Activated T-cell treated with anti-CD3 and anti-CD28 coated beads for 1 hour (primary cell): ENCODE data around the gene SATB2.

ENCODE experiments used
- DNase-seq: peaks from one replicate; pipeline ENCODE4 v3.0.0-alpha.2; 2020; ENCODE audit warnings: low read depth

The SATB2 gene

DNA sequence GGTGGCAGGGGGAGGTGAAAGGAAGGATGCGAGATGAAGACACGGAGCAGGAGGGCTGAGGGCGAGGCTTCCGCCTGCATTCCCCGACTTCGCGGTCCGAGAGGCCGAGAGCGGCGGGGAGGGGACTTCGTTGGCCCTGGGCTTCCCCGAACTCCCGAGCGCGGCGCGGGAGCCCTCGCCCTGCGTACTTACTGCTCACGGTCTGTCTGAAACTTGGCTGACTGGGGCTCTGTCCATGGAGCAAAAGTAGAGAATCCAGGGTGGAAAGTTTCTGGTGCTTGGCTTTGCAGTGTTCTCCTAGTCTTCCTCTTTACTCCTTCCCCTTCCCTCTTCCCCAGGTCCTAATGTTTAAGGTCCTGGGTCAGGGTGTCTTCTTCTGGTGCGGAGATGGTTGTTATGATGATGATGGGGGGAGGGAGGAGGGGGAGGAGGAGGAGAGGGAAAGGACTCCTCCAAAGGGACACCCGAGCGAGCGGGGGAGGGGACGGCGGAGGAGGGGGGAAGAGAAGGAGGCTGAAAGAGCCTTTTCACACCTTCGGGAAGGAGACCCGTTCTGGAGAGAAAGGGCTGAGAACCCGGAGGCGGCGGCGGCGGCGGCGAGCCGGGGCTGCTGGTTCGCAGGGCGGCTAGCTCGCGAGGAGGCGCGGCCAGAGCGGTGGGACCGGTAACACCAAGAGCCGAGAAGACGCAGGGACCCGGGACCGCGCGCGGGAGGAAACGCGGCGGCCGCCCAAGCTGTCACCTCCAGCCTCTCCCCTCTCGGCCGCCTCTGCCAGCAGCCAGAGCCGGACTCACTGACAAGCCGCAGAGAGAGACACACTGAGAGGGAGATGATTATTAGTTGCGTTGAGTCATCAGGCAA is at the start of gene SATB2:
SATB2 (minus strand) TSS at position 793 of the 862 bp plus-strand sequence. CDS start 1,902 bp downstream, outside the sequence.
- DNase-seq, result no peak

DNA sequence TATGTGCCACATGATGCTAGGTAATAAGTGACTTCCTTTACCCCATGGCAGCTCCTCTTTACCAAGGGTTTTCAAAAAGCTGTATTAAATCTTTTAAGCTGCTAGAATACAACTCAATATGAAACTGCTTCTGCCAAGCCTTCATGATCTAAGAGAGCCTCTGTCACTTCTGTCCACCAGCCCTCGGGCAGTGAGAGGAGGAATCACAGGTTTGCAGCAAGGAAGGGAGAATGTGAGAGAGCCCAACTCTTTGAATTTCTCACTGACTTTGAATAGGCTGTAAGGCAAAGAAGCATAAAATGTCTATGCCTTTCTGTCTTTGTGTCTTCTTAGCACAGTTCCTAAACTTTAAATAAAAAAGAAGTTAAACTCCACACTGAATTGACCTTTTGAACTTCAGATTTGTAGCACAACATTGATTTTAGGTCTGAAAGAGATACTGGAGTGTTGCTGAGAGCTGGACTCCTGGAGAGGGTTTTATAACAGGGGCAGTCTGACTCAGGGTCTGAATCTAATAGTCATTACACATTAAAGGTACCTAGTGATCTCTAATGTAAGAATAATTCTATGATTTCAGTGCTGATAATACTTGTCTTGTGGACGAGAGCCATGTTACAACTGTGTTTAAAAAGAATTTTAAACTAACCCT is 48.1 kb upstream of the SATB2 start:
- DNase-seq, result no peak

DNA sequence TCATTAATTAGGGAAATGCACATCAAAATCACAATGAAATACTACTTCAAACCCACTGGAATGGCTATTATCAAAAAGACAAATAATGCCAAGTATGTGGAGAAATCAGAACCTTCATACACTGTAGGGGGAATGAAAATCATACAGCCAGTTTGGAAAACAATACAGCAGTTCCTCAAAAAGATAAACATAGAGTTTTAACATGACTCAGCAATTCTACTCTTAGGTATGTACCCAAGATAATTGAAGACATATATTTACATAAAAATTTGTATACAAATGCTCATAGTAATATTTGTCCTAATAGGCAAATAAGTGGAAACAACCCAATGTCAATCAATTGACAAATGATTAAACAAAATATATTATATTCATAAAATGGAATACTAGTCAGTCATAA is 45.4 kb upstream of the SATB2 start:
- no peak for DNase-seq

DNA sequence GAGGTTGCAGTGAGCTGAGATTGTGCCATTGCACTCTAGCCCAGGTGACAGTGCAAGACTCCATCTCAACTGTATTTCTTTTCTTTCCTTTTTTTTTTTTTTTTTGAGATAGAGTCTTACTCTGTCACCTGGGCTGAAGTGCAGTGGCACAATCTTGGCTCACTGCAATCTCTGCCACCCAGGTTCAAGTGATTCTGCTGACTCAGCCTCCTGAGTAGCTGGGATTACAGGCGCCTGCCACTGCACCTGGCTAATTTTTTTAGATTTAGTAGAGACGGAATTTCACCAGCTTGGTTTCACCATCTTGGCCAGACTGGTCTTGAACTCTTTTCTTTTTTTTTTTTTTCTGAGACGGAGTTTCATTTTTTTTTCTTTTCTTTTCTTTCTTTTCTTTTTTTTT is 41.3 kb upstream of the SATB2 start:
- DNase-seq, result no peak

DNA sequence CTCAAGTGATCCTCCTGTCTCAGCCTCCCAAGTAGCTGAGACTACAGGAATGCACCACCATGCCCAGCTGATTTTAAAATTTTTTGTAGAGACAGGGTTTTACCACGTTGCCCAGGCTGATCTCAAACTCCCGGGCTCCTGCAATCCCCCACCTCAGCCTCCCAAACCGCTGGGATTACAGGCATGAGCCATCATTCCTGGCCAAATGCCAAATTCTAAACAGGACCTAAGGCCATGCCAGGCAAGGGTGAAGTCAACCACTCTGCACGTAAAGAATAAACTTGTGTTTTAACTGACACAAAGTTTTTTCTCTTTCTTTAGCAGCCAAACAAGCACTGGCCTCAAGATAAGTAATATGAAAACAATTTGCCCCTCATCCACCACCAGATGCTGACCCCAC is 37.4 kb upstream of the SATB2 start:
- no peak for DNase-seq

DNA sequence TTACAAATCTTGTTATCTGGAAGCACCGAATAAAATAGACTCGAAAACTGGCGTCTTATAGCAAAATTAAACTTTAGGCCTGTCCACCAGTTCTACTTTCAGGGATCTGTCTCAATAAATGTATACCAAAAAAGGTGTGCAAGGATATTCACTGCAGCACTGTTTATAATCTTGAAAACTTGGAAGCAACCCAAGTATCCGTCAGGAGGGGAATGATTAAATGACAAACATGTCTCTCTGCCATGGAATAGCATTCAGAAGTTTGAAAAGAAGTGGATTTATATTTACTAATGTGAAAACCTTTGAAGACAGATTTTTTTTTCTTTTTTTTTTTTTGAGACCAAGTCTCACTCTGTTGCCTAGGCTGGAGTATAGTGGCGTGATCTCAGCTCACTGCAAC is 32.3 kb upstream of the SATB2 start:
- DNase-seq, result no peak

DNA sequence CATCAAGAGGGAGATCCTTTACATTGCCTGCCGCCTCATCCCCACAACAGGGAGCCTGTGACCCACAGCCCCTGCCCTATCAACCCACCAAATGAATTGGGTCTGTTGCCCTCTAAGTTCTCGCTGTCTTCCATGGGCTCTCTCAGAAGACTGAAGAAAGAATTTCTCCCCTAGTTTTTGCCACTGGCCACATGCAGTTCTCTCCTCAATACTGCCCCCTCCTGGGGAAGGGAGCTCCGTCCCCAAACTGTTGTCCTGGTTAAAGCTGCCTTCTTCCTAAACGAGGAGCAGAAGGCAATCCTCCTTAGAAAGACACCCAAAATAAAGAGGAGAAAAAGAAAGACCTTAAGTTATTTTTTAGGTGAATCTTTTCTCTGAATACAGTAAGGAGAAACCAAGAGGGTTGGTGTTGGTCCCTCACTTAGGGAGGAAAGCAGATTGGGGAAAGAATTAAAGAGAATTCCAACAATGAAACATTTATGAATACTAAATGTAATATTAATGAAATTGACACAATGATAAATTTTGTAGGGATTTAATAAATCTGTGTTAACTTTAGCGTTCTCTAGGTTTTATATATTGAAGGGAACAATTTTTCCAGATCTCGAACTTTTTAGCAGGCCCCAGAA is 31.1 kb upstream of the SATB2 start:
- peak; percentile 33 for DNase-seq

DNA sequence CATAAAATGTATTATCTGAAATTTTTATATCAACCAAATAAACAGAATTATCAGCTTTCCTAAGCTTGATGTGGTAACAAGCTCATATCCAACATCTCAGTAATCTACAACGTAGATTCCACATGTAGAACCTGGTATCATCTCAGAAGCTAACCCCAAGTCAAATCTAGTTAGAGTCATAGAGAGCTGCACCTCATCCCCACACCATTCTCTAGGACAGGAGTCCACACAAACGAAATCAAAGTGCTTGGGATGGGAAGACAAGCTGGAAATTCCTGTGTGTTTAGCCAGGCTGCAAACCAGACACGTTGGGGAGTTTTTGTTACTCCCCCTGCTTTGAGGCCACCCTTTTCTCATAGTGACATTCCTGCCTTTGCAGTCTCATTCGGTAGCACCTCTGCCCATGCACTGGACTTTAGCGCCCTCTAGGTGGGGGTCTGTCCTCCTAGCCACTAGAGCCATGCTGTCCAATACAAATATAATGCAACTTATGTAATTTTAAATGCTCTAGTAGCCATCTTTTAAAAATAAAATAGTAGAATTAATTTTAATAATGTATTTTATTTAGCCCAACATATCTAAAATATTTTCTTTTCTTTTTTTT is 28.1 kb upstream of the SATB2 start:
- DNase-seq, result no peak

DNA sequence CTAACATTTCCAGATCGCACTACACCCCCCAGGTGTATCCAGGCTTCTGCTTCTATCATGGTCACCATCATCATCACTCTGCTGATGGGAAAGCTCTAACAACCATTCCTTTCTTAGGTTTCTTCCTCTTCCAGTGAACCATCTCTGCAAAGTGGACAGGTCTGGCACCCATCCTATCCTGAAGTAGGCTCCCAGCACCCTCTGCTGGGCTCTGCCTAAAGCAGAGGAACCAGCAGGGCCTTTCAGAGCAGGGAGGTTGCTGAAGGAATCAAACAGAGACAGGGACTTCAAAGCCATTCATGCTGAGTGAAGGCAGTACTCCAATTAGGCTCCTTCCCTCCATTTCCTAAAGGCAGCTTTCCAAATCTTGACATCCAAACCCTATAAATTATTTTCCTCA is 27.2 kb upstream of the SATB2 start:
- DNase-seq, result no peak

DNA sequence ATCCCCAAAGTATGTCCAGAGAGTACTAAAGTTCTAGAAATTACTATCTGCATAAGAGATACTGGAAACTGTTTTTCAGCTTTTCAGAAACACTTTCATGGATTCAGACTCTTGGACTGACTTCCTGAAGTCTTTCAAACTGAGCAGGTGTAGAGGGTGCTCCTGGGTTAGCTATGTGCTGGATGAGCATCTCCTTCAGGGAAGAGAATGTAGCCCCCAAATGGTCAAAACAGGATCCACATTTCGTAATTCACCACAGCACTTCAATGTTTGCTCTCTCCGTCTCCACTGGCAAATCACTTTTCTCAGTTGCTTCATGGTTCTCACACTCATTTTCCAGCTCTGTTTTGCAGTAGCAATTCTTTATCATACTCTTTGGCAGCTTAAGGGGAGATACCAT is 23.2 kb upstream of the SATB2 start:
- no peak for DNase-seq

DNA sequence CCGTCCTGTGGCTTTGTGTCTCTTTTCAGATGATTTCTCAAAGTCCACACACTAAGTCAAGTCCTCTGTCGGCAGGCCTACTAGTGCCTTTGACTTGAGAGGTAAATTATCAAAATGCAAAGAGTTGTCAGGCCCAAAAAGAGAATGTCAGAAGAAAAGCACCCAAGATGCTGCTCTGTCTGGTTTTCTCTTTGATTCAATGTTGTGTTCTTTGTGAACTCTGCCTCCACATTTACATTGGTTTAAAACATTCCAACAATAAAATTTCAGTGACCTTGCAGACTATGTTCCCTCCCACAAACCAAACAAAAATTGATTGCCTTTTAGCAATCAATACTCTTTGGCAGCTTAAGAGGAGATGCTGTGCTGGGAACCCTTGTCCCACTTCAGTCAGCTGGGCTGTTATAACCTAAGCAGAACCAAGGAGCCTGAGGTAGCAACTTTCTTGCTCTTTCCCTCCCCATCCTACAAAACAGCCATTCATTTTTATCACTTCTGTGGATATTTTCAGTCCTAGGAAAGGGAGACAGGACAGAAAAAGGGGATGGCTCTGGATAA is 19.6 kb upstream of the SATB2 start:
- DNase-seq, result no peak

DNA sequence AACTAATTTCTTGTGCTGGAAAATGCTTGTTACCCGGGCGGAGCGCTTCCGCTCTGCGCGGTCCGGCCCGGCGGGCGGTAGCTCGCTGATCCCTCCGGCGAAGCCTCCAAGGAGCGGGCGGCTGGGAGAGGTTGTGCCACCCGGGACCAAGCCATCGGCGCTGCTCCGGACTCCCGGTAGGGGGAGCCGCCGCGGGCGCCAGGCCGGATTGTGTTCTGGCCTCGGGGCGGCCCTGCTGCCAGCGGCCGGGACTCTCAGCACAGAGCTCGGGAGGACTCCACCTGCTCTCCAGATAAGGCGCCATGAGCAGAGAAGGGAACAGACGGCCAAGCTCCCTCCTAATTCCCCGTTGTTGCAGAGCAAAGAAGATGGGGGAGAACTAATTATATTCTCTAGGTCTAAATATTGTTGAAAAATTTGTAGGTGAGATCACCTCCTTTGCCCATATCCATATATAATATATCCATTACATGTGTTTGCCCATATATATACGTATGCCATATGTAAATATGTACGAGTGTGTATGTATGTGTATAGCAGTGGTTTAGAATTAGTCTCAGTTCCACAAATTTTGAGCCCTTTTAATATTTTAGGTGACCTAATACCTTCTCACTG is 13.8 kb upstream of the SATB2 start:
- DNase-seq, result no peak

DNA sequence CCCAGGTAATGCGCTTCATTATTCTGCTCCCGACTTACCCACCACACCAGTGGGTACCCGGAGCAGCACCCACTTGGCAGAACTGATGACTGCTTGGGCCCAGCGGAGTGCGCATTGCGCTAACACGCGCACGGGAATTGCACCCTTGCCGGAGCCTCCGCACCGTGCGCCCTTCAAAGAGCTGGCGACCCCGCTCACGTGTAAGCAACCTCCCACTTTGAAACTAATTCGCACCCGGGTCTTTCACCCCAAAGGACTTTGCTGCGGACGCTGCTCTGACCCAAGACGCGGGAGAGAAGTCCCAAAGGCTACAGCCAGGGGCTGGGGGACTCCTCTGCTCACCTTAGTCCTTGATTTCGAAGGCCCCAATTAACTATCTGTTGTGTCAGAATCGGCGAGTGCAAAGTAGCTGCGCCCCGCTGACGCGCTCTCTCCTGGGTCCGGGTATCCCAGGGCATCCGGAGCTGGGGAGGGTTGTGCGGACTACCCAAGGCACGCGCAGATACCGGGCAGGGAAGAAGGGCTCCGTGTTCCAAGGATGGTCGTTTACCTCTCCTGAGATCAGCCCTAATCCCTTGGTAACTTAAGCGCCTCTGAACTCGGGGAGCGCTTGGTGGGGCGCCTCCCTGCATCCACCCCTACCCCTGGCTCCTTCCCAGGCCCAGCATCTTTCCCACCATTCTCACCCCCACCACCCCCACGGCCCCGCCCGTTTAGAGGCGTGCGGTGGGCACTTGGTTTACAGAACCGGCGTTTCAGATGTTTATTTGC is 13.1 kb upstream of the SATB2 start:
- no peak for DNase-seq

DNA sequence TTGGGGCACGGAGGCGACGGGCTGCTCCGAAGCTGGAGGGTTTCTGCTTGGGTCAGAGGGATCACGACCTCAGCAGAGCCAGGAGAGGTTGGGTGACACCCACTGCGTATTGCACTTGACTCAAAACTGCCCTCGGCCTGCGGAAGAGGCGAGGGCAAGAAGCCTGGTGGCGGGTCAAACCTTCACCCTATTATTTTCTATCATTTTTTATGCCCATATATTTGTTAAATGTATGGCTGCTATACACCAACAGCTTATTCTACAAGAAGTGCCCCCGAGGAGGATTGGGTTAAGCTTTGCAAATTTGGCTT is 12.6 kb upstream of the SATB2 start:
- DNase-seq, result no peak

DNA sequence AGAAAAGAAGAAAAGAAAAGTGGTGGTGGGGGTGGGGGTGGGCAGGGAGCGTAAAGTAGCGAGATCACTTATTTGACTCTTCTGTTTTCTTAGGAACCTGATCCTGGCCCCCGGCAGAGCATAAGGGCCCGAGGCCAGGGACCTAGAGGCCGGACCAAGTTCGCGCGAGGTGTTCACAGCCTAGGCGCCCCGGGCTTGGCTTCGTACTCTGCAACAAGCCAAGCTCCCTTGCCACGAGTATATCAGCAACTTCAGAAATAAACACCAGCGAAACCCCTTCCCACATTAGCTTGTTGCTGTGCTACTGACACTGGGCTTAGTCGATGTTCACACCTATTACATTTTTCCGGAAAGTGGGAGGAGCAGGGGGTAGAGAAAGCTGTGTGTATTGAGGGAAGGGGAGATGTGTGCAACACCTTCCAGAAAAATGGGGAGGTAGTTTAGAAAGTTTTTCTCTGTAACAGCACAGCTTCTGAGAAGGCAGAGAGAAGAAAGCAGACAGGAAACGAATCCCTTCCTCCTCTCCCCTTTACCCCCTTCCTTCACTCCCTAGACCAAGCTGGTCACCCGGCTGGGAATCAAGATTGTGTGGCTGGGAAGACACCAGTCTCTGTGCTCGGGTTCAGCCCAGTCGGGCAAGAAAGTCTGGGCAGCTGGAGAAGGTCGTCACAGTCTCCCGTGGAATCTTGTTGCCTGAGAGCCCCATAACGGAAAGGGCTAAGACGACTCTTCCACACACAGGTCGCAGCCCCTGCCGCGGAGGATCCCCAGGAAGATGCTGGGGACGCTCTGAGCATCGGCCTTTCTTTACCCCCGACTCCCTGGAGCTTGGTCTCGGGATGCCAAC is 12.0 kb upstream of the SATB2 start:
- no peak for DNase-seq

DNA sequence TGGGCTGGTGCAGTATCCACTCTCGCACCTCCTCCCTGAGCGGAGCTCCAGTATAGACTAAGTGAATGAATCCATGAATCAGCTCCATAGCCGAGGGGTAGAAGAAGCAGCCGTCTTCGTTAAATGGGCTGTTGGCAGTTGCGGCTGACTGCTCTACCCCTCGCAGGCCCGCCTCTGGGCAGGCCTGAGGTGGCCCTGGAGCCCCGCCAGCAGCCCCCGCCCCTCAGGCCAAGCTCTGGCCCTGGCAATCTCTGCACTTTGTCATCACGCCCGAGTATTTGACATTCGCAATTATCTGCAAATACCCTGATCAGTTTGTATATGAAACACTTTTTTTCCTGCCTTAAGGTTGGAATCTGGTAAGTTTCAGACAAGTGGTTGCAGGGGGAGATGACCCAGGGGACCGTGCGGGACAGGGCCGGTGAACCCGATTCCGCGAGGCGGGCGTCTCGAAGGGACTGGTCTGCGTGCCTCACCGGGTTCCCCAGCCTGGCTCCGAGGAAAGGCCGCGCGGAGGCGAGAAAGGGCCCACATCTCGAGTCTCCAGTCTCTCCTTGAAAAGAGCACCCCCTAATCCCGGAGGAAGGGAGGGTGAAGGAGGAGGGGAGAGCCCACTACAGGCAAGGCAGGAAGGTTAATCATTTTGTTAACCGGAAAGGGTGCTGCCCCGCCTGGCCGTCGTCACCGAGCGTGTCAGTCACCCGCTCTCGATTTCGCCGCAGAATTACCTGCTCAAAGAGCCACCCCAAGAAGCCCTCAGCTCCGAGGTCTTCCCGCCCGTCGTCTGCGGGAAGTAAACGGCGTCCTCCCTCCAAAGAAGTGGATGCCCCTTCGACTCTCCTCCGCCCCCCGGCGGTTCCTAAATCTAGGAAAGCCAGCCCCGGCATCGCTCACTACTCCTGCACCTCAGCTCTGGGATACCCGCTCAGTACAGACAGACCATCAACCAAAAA is 11.1 kb upstream of the SATB2 start:
- no peak for DNase-seq

DNA sequence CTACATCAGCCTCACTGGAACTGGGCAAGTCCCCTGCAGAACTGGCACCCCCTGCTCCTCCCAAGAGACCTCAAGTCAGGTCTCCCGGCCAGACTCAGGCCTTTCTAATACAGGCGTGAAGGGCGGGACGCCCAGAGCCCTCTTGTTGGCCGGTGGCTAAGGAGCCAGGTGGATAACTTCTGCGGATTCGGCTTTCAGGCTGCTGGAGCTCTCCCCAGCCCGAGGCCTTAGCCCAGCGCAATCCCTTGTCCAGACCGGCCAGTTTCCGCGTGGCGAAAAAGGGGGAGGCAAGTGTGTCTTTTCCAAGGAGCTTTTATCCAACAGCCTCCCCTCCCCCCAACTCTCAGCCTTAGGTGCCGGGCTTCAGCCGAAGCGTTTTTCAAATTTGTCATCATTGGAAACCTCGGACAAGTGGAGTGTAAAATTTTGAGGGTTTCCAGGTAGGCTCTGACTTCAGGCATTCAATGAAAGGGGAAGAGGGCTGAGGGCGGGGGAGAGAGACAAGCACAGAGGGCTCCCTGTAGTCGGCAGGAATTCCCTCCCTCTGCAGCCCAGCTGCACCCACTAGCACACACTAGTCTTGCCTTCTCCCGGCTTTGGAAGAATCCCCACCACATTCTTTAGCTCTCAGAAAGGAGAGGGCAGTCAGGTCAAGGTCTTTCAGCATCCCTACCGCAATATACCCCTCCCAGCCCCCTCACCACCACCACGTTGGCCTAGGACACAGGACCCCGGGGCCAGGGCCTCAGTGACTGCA is 9.5 kb upstream of the SATB2 start:
- DNase-seq, result no peak

DNA sequence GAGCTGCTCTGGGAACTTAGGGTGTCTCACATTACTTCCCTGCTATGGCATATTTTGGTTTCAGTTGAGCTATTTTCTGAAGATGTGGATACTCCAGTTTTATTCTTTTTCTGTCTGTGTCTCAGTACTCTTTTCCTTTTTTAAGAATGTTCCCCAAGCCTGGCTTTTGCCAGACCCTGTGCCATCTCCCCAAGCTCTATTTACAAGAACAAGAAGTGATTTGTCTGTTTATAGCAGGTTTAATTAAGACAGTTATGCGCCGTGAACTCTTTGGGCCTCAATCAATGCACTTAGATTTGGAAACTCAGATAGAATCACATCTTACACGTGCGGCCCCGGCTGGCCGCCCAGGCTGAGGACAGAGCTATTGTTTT is 8.9 kb upstream of the SATB2 start:
- DNase-seq, result no peak
